HL-60 (cell line): ENCODE data around the gene ASCL2.

Source experiments
- DNase-seq, 2 experiments: peaks; one replicate each; pipeline ENCODE4 v3.0.0-alpha.2; 2010 to 2020; ENCODE audit warnings: low read depth in 1 of 2, low spot score in 1 of 2
- H3K27ac ChIP-seq: fragments of 250-450 bp; sonication (Bioruptor Pico); replicated peaks from 2 replicates; pipeline ENCODE4 v1.5.1; 2020; ENCODE audit warnings: mild to moderate bottlenecking, moderate library complexity
- H3K27me3 ChIP-seq: fragments of 250-450 bp; sonication (Bioruptor Pico); 2 replicates; pipeline ENCODE4 v1.5.1; 2021; ENCODE audit warnings: mild to moderate bottlenecking, moderate library complexity; ENCODE audit not compliant: insufficient read depth, poor library complexity, severe bottlenecking
- H3K4me3 ChIP-seq: replicated peaks from 2 replicates; pipeline ENCODE4 v1.5.1; 2011; ENCODE audit warnings: mild to moderate bottlenecking, control low read depth, low read length; ENCODE audit not compliant: insufficient read depth
- GABPA ChIP-seq: IDR thresholded peaks from 2 replicates; pipeline ENCODE4 v1.6.1; 2012; ENCODE audit warnings: low read depth
- POLR2AphosphoS5 ChIP-seq: IDR thresholded peaks from 2 replicates; pipeline ENCODE4 v1.6.1; 2012; ENCODE audit warnings: low read depth
- REST ChIP-seq: IDR thresholded peaks from 2 replicates; pipeline ENCODE4 v1.6.1; 2012; ENCODE audit warnings: low read depth; ENCODE audit not compliant: insufficient replicate concordance
- SPI1 ChIP-seq: IDR thresholded peaks from 2 replicates; pipeline ENCODE4 v1.6.1; 2012; ENCODE audit warnings: low read depth, mild to moderate bottlenecking, borderline replicate concordance
- TF ChIP-seq, protein P1 (sequence below): IDR thresholded peaks from one replicate; pipeline ENCODE4 v1.5.1; 2011; ENCODE audit warnings: low read length, control low read depth, inconsistent platforms; ENCODE audit not compliant: insufficient read depth

ASCL2 gene

GRCh38 chr11:2251138-2251537 lies 19.2 kb downstream of the ASCL2 start:
- Histone ChIP-seq H3K27ac (no peak overlapping the region), H3K4me3 (no peak overlapping the region), H3K27me3 (peaks cover 6% of the 10 kb centered on the region)
- no peak for DNase-seq
- TF ChIP-seq POLR2AphosphoS5 (no peak), REST (no peak), GABPA (no peak), SPI1 (no peak)
- TF ChIP-seq, protein P1, sequence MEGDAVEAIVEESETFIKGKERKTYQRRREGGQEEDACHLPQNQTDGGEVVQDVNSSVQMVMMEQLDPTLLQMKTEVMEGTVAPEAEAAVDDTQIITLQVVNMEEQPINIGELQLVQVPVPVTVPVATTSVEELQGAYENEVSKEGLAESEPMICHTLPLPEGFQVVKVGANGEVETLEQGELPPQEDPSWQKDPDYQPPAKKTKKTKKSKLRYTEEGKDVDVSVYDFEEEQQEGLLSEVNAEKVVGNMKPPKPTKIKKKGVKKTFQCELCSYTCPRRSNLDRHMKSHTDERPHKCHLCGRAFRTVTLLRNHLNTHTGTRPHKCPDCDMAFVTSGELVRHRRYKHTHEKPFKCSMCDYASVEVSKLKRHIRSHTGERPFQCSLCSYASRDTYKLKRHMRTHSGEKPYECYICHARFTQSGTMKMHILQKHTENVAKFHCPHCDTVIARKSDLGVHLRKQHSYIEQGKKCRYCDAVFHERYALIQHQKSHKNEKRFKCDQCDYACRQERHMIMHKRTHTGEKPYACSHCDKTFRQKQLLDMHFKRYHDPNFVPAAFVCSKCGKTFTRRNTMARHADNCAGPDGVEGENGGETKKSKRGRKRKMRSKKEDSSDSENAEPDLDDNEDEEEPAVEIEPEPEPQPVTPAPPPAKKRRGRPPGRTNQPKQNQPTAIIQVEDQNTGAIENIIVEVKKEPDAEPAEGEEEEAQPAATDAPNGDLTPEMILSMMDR: no peak

- no peak for DNase-seq
- TF ChIP-seq SPI1: no peak
- no peak for TF ChIP-seq POLR2AphosphoS5
- TF ChIP-seq REST: no peak
- TF ChIP-seq GABPA: no peak
- TF ChIP-seq, protein P1: no peak
- H3K27ac ChIP-seq: no peak overlapping the region
- H3K4me3 ChIP-seq: no peak overlapping the region
- peaks cover 4% of the 10 kb centered on the region for H3K27me3 ChIP-seq
These were observed 19.9 kb downstream of the ASCL2 start for GRCh38 chr11:2250485-2250884.

- Histone ChIP-seq H3K4me3 (no peak overlapping the region), H3K27me3 (peaks cover 4% of the 10 kb centered on the region), H3K27ac (no peak overlapping the region)
- no peak for DNase-seq
- TF ChIP-seq REST (no peak), SPI1 (no peak), GABPA (no peak)
- TF ChIP-seq, protein P1: no peak
These were observed 20.3 kb downstream of the ASCL2 start for GRCh38 chr11:2250041-2250440.
